GM18520 (cell line): Measurements from ENCODE around the gene BHMT.
"Not testable (repeated sequence)": the region's sequence is repeated elsewhere in the genome, so short reads cannot be mapped to it uniquely, and the experiment has no call there.

Experiments
- ATAC-seq: cut with Tn5 transposase; IDR thresholded peaks from one replicate; pipeline ENCODE4 v1.9.1; 2021; ENCODE audit not compliant: unreplicated experiment

Gene BHMT

GRCh38 chr5:79111960-79112702 is 522 bp downstream of the BHMT start:
- ATAC-seq = no peak

GRCh38 chr5:79112703-79113058 is 1.1 kb downstream of the BHMT start:
- ATAC-seq = no peak

- no peak for ATAC-seq
Measured at GRCh38 chr5:79119486-79119885, 7.9 kb downstream of the BHMT start.

- no peak for ATAC-seq
Measured at GRCh38 chr5:79120221-79120620, 8.6 kb downstream of the BHMT start.

GRCh38 chr5:79122973-79123372 is 11.4 kb downstream of the BHMT start:
- no peak for ATAC-seq

GRCh38 chr5:79124607-79125006 is 13.0 kb downstream of the BHMT start:
- ATAC-seq = no peak

- no peak for ATAC-seq
Measured at GRCh38 chr5:79130781-79131180, 19.2 kb downstream of the BHMT start.

- no peak for ATAC-seq
Measured at GRCh38 chr5:79133121-79133656, 21.6 kb downstream of the BHMT start.

- ATAC-seq = no peak
Measured at GRCh38 chr5:79133657-79134451, 22.2 kb downstream of the BHMT start.

- ATAC-seq = no peak
Measured at GRCh38 chr5:79135790-79136553, 24.4 kb downstream of the BHMT start.

- no peak for ATAC-seq
Measured at GRCh38 chr5:79136618-79137017, 25.0 kb downstream of the BHMT start.

GRCh38 chr5:79140553-79140952 is 28.9 kb downstream of the BHMT start:
- no peak for ATAC-seq

- ATAC-seq = no peak
Measured at GRCh38 chr5:79143684-79144379, 32.2 kb downstream of the BHMT start.

GRCh38 chr5:79147076-79147475 is 35.5 kb downstream of the BHMT start:
- no peak for ATAC-seq

- no peak for ATAC-seq
Measured at GRCh38 chr5:79149433-79149832, 37.8 kb downstream of the BHMT start.

GRCh38 chr5:79151942-79152671 is 40.5 kb downstream of the BHMT start:
- no peak for ATAC-seq

- no peak for ATAC-seq
Measured at GRCh38 chr5:79157305-79157704, 45.7 kb downstream of the BHMT start.

GRCh38 chr5:79161647-79162046 is 50.0 kb downstream of the BHMT start:
- ATAC-seq = not testable (repeated sequence)

- no peak for ATAC-seq
Measured at GRCh38 chr5:79168031-79168430, 56.4 kb downstream of the BHMT start.

GRCh38 chr5:79170661-79171060 is 59.1 kb downstream of the BHMT start:
- no peak for ATAC-seq
